Activated T-helper 1 cell treated with anti-CD3 and anti-CD28 coated beads, Interleukin-12 subunit alpha, Interleukin-12 subunit beta, Interleukin-2, Interleukin-4 antibody, amounts not matched to agents 30 ng/mL and 10 ng/mL and 1 ng/mL, durations not matched to agents 14 hours and 24 hours and 36 hours (primary cell): ENCODE results near the gene ZKSCAN3. TPM values are rescaled to one million over a fixed set of nuclear protein-coding genes. Genes with fewer than 3 reads are reported as not detected.
A peak's percentile ranks its signal among the peaks of the same experiment; 100 is the strongest.

Source experiments
- DNase-seq: peaks from one replicate; pipeline ENCODE4 v3.0.0; 2021; ENCODE audit warnings: low spot score
- H3K27ac Mint-ChIP-seq: one replicate; pipeline ENCODE4 v1.8.0; 2021; ENCODE audit warnings: mild to moderate bottlenecking, mixed read lengths
- H3K27me3 Mint-ChIP-seq: one replicate; pipeline ENCODE4 v1.8.0; 2022; ENCODE audit warnings: mild to moderate bottlenecking, moderate library complexity, mixed read lengths; ENCODE audit not compliant: insufficient read depth
- H3K36me3 Mint-ChIP-seq: one replicate; pipeline ENCODE4 v1.8.0; 2021; ENCODE audit warnings: low read depth, mixed read lengths
- H3K4me1 Mint-ChIP-seq: one replicate; pipeline ENCODE4 v1.8.0; 2021; ENCODE audit warnings: low read depth, mixed read lengths
- H3K4me3 Mint-ChIP-seq: one replicate; pipeline ENCODE4 v1.8.0; 2021; ENCODE audit warnings: mild to moderate bottlenecking, moderate library complexity, mixed read lengths
- H3K9me3 Mint-ChIP-seq: one replicate; pipeline ENCODE4 v1.8.0; 2021; ENCODE audit warnings: mixed read lengths
- intact Hi-C: fragments of 100-400 bp; cut with micrococcal nuclease; formaldehyde crosslinking; loops from one replicate; pipeline ENCODE4 v1.15.1; 2024
- total RNA-seq: library from RNA; stranded (reverse); gene quantifications from 2 replicates; pipeline ENCODE4 v1.2.3, GENCODE V29; 2022

Gene ZKSCAN3
- total RNA-seq, 1 donor from 2014 or later, result 3.3 TPM

- Mint-ChIP-seq H3K27ac (no peak overlapping the region), H3K9me3 (peaks cover 13% of the 10 kb centered on the region), H3K27me3 (peaks cover 7% of the 10 kb centered on the region), H3K4me1 (no peaks in the 10 kb centered on the region), H3K36me3 (peaks cover 2% of the 10 kb centered on the region), H3K4me3 (no peak overlapping the region)
- no peak for DNase-seq
- intact Hi-C loops, result no loop called here
Observed at GRCh38 chr6:28333599-28334018, 16.1 kb upstream of the ZKSCAN3 start.

GRCh38 chr6:28334286-28335039 lies 15.3 kb upstream of the ZKSCAN3 start:
- Mint-ChIP-seq H3K4me3 (peak overlapping the region; percentile 43), H3K27me3 (peaks cover 7% of the 10 kb centered on the region), H3K4me1 (no peaks in the 10 kb centered on the region), H3K36me3 (no peaks in the 10 kb centered on the region), H3K27ac (no peak overlapping the region), H3K9me3 (peaks cover 5% of the 10 kb centered on the region)
- intact Hi-C loops, result loop anchor here (1.0 to 5.0 kb wide), 5 partner anchors 15 to 497 kb away; partner anchors contain the start of genes PGBD1 and ZKSCAN3
- DNase-seq, result no peak

GRCh38 chr6:28335040-28335563 lies 14.6 kb upstream of the ZKSCAN3 start:
- no peak for DNase-seq
- intact Hi-C loops, result loop anchor here (1.0 to 5.0 kb wide), 5 partner anchors 14 to 498 kb away; partner anchors contain the start of genes PGBD1 and ZKSCAN3
- no peaks in the 10 kb centered on the region for H3K36me3 Mint-ChIP-seq
- peaks cover 7% of the 10 kb centered on the region for H3K27me3 Mint-ChIP-seq
- peaks cover 10% of the 10 kb centered on the region for H3K9me3 Mint-ChIP-seq
- no peak overlapping the region for H3K27ac Mint-ChIP-seq
- H3K4me1 Mint-ChIP-seq, result no peaks in the 10 kb centered on the region
- H3K4me3 Mint-ChIP-seq, result no peak overlapping the region

- no peak within 1 kb of the TSS for H3K4me3 Mint-ChIP-seq
- peak; percentile 56 for DNase-seq
- H3K27me3 Mint-ChIP-seq, result peaks cover 7% of the 10 kb centered on the region
- intact Hi-C loops, result loop anchor here (1.0 to 5.0 kb wide), 6 partner anchors 14 to 498 kb away; partner anchors contain the start of genes PGBD1, ZKSCAN3 and ZSCAN26
- H3K4me1 Mint-ChIP-seq, result no peaks in the 10 kb centered on the region
- peaks cover 14% of the 10 kb centered on the region for H3K9me3 Mint-ChIP-seq
- no peaks in the 10 kb centered on the region for H3K36me3 Mint-ChIP-seq
- H3K27ac Mint-ChIP-seq, result no peak within 1 kb of the TSS
Observed at GRCh38 chr6:28335564-28336283, 14.0 kb upstream of the ZKSCAN3 start, which contains the start of gene ZSCAN31. TSS of gene ZSCAN31 (minus strand) at chr6:28336148. CDS start at chr6:28329683, 6,465 bp downstream.

- peaks cover 20% of the 10 kb centered on the region for H3K9me3 Mint-ChIP-seq
- no peaks in the 10 kb centered on the region for H3K4me1 Mint-ChIP-seq
- intact Hi-C loops, result loop anchor here (1.0 to 5.0 kb wide), 5 partner anchors 54 to 499 kb away; partner anchors contain the start of genes PGBD1 and ZSCAN26
- H3K27me3 Mint-ChIP-seq, result peaks cover 8% of the 10 kb centered on the region
- DNase-seq, result no peak
- no peaks in the 10 kb centered on the region for H3K36me3 Mint-ChIP-seq
- no peak overlapping the region for H3K4me3 Mint-ChIP-seq
- H3K27ac Mint-ChIP-seq, result no peak overlapping the region
Observed at GRCh38 chr6:28336284-28337120, 13.2 kb upstream of the ZKSCAN3 start.

- Mint-ChIP-seq H3K27me3 (peaks cover 8% of the 10 kb centered on the region), H3K36me3 (no peaks in the 10 kb centered on the region), H3K4me3 (no peak overlapping the region), H3K4me1 (no peaks in the 10 kb centered on the region), H3K9me3 (peaks cover 25% of the 10 kb centered on the region), H3K27ac (no peak overlapping the region)
- DNase-seq, result no peak
- intact Hi-C loops, result loop anchor here (5.0 kb wide), 4 partner anchors 55 to 500 kb away; partner anchors contain the start of gene PGBD1
Observed at GRCh38 chr6:28337121-28337520, 12.6 kb upstream of the ZKSCAN3 start.

- intact Hi-C loops, result no loop called here
- Mint-ChIP-seq H3K36me3 (no peaks in the 10 kb centered on the region), H3K27me3 (peaks cover 2% of the 10 kb centered on the region), H3K4me1 (no peaks in the 10 kb centered on the region), H3K27ac (no peak overlapping the region), H3K9me3 (peaks cover 31% of the 10 kb centered on the region), H3K4me3 (no peak overlapping the region)
- no peak for DNase-seq
Observed at GRCh38 chr6:28340310-28341095, 9.2 kb upstream of the ZKSCAN3 start.

- H3K27me3 Mint-ChIP-seq, result peaks cover 17% of the 10 kb centered on the region
- H3K27ac Mint-ChIP-seq, result no peak overlapping the region
- H3K9me3 Mint-ChIP-seq, result peaks cover 31% of the 10 kb centered on the region
- intact Hi-C loops, result no loop called here
- H3K36me3 Mint-ChIP-seq, result no peaks in the 10 kb centered on the region
- H3K4me3 Mint-ChIP-seq, result no peak overlapping the region
- no peaks in the 10 kb centered on the region for H3K4me1 Mint-ChIP-seq
- no peak for DNase-seq
Observed at GRCh38 chr6:28343898-28344677, 5.7 kb upstream of the ZKSCAN3 start.

GRCh38 chr6:28345201-28345600 lies 4.5 kb upstream of the ZKSCAN3 start:
- Mint-ChIP-seq H3K36me3 (no peaks in the 10 kb centered on the region), H3K27me3 (peaks cover 17% of the 10 kb centered on the region), H3K4me1 (peaks cover 7% of the 10 kb centered on the region), H3K9me3 (peaks cover 24% of the 10 kb centered on the region), H3K4me3 (no peak overlapping the region), H3K27ac (no peak overlapping the region)
- DNase-seq, result no peak
- intact Hi-C loops, result loop anchor here (5.0 kb wide), 1 partner anchor 97 kb away; the partner anchor contains the start of gene ZSCAN23

GRCh38 chr6:28347119-28347518 lies 2.6 kb upstream of the ZKSCAN3 start:
- DNase-seq, result no peak
- H3K27me3 Mint-ChIP-seq, result peaks cover 16% of the 10 kb centered on the region
- intact Hi-C loops, result loop anchor here (5.0 kb wide), 1 partner anchor 95 kb away; the partner anchor contains the start of gene ZSCAN23
- peaks cover 23% of the 10 kb centered on the region for H3K4me1 Mint-ChIP-seq
- H3K36me3 Mint-ChIP-seq, result no peaks in the 10 kb centered on the region
- no peak overlapping the region for H3K4me3 Mint-ChIP-seq
- H3K27ac Mint-ChIP-seq, result no peak overlapping the region
- H3K9me3 Mint-ChIP-seq, result peaks cover 6% of the 10 kb centered on the region

GRCh38 chr6:28349344-28349891 lies 329 bp upstream of the ZKSCAN3 start:
- DNase-seq, result no peak
- peak overlapping the region; percentile 91 for H3K27ac Mint-ChIP-seq
- H3K4me1 Mint-ChIP-seq, result peaks cover 28% of the 10 kb centered on the region
- H3K9me3 Mint-ChIP-seq, result no peaks in the 10 kb centered on the region
- H3K27me3 Mint-ChIP-seq, result peaks cover 16% of the 10 kb centered on the region
- peak overlapping the region; percentile 98 for H3K4me3 Mint-ChIP-seq
- intact Hi-C loops, result loop anchor here (1.0 to 5.0 kb wide), 6 partner anchors 14 to 269 kb away; partner anchors contain the start of genes ZKSCAN4, ZNF165, ZSCAN12 and ZSCAN23
- peaks cover 5% of the 10 kb centered on the region for H3K36me3 Mint-ChIP-seq
